ENCODE data around the gene IFRD2. TPM values are rescaled to one million over a fixed set of nuclear protein-coding genes. Genes with fewer than 3 reads are reported as not detected.
A peak's percentile ranks its signal among the peaks of the same experiment; 100 is the strongest.

IFRD2 gene
- total and polyA plus RNA-seq, 2 of the 13 experiments (the other 11 are each of a cell fraction or from before 2014, with no cell fraction given), result 32.8 to 96.1 TPM

GRCh38 chr3:50292159-50293078 lies at the start of gene IFRD2 (continued):
- TF ChIP-seq ZNF768 (CRISPR knock-in tag; IDR thresholded peaks at IDR 0.05) (no peak), RFX1 (IDR thresholded peaks at IDR 0.05) (no peak; the same call in 1 of the 2 replicates), TIGD3 (CRISPR knock-in tag; IDR thresholded peaks at IDR 0.05; ENCODE audit: borderline replicate concordance) (no peak), ZNF121 (CRISPR knock-in tag; IDR thresholded peaks at IDR 0.05) (no peak), NFE2L1 (CRISPR knock-in tag; IDR thresholded peaks at IDR 0.05; ENCODE audit: borderline replicate concordance) (no peak), ATF7-NPFF (CRISPR knock-in tag; IDR thresholded peaks at IDR 0.05; ENCODE audit: low read depth) (peak; percentile 63; the same call in 1 of the 2 replicates), ZNF468 (CRISPR knock-in tag; IDR thresholded peaks at IDR 0.05) (no peak), ZNF7 (CRISPR knock-in tag; IDR thresholded peaks at IDR 0.05) (no peak), PHF8 (CRISPR knock-in tag; IDR thresholded peaks at IDR 0.05) (peak; percentile 64), SPEN (CRISPR knock-in tag; IDR thresholded peaks at IDR 0.05; ENCODE audit: low read depth) (peak; percentile 76; the same call in 1 of the 2 replicates), SALL2 (CRISPR knock-in tag; IDR thresholded peaks at IDR 0.05) (peak; percentile 59; the same call in 1 of the 2 replicates)
- TF ChIP-seq, protein P1, sequence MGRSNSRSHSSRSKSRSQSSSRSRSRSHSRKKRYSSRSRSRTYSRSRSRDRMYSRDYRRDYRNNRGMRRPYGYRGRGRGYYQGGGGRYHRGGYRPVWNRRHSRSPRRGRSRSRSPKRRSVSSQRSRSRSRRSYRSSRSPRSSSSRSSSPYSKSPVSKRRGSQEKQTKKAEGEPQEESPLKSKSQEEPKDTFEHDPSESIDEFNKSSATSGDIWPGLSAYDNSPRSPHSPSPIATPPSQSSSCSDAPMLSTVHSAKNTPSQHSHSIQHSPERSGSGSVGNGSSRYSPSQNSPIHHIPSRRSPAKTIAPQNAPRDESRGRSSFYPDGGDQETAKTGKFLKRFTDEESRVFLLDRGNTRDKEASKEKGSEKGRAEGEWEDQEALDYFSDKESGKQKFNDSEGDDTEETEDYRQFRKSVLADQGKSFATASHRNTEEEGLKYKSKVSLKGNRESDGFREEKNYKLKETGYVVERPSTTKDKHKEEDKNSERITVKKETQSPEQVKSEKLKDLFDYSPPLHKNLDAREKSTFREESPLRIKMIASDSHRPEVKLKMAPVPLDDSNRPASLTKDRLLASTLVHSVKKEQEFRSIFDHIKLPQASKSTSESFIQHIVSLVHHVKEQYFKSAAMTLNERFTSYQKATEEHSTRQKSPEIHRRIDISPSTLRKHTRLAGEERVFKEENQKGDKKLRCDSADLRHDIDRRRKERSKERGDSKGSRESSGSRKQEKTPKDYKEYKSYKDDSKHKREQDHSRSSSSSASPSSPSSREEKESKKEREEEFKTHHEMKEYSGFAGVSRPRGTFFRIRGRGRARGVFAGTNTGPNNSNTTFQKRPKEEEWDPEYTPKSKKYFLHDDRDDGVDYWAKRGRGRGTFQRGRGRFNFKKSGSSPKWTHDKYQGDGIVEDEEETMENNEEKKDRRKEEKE (IDR thresholded peaks at IDR 0.05), result no peak
- TF ChIP-seq, protein P2, sequence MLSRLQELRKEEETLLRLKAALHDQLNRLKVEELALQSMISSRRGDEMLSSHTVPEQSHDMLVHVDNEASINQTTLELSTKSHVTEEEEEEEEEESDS (CRISPR knock-in tag; IDR thresholded peaks at IDR 0.05; ENCODE audit: borderline replicate concordance), result no peak
- TF ChIP-seq, protein P3, sequence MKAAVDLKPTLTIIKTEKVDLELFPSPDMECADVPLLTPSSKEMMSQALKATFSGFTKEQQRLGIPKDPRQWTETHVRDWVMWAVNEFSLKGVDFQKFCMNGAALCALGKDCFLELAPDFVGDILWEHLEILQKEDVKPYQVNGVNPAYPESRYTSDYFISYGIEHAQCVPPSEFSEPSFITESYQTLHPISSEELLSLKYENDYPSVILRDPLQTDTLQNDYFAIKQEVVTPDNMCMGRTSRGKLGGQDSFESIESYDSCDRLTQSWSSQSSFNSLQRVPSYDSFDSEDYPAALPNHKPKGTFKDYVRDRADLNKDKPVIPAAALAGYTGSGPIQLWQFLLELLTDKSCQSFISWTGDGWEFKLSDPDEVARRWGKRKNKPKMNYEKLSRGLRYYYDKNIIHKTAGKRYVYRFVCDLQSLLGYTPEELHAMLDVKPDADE (CRISPR knock-in tag; IDR thresholded peaks at IDR 0.05), result no peak
- TF ChIP-seq, protein P4, sequence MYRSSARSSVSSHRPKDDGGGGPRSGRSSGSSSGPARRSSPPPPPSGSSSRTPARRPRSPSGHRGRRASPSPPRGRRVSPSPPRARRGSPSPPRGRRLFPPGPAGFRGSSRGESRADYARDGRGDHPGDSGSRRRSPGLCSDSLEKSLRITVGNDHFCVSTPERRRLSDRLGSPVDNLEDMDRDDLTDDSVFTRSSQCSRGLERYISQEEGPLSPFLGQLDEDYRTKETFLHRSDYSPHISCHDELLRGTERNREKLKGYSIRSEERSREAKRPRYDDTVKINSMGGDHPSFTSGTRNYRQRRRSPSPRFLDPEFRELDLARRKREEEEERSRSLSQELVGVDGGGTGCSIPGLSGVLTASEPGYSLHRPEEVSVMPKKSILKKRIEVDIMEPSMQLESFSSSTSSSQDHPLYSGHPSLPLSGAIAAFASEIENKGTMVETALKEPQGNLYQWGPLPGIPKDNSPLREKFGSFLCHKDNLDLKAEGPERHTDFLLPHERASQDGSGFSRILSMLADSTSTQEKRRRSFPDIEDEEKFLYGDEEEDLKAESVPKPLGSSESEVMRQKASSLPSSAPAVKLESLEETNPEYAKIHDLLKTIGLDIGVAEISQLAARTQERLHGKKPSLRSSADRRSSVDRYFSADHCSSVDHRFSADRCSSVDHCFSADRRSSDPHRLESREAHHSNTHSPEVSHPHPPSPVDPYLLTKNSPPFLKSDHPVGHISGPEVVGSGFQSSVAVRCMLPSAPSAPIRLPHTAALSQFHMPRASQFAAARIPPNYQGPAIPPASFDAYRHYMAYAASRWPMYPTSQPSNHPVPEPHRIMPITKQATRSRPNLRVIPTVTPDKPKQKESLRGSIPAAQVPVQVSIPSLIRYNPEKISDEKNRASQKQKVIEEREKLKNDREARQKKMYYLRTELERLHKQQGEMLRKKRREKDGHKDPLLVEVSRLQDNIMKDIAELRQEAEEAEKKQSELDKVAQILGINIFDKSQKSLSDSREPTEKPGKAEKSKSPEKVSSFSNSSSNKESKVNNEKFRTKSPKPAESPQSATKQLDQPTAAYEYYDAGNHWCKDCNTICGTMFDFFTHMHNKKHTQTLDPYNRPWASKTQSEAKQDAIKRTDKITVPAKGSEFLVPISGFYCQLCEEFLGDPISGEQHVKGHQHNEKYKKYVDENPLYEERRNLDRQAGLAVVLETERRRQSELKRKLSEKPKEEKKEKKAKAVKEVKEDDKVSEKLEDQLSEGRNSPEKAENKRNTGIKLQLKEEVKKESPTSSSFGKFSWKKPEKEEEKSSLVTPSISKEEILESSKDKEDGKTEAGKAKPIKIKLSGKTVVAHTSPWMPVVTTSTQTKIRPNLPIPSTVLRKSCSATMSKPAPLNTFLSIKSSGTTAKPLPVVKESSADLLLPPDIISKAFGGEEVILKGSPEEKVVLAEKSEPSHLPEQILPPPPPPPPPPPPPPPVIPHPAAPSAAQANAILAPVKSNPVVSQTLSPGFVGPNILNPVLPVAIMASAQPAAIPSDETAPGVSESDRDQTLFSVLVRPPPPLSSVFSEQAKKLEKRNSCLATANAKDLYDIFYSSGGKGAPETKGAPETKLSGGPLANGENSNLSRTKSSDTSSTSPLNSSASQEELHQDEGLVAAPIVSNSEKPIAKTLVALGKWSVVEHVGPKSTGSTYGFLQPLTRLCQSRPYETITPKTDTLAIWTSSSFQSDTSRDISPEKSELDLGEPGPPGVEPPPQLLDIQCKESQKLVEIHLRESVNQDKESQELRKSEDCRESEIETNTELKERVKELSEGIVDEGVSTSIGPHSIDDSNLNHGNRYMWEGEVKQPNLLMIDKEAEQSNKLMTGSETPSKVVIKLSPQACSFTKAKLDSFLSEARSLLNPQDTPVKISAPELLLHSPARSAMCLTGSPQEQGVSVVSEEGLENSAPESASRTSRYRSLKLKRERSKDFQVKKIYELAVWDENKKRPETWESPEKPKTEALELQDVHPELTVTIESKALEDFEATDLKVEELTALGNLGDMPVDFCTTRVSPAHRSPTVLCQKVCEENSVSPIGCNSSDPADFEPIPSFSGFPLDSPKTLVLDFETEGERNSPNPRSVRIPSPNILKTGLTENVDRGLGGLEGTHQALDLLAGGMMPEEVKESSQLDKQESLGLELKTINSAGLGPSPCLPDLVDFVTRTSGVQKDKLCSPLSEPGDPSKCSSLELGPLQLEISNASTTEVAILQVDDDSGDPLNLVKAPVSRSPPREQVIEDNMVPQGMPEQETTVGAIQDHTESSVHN (CRISPR knock-in tag; IDR thresholded peaks at IDR 0.05), result no peak

Data from HepG2 (cell line).